Breast epithelium (tissue), 4 donors: ENCODE data around the gene PCMT1. TPM values are rescaled to one million over a fixed set of nuclear protein-coding genes. Genes with fewer than 3 reads are reported as not detected.

Source experiments
- DNase-seq, 2 donors: peaks; one replicate each; pipeline ENCODE4 v3.0.0-alpha.2; 2019; ENCODE audit warnings: low spot score in 2 of 2
- H3K27ac ChIP-seq, 2 donors: fragments of 200-600 bp; sonication (generic) in 1 of 2; one replicate each; pipeline ENCODE4 v1.5.1; 2016 to 2019; ENCODE audit warnings: mild to moderate bottlenecking in 1 of 2
- H3K27me3 ChIP-seq, 2 donors: fragments of 200-600 bp; sonication (generic) in 1 of 2; one replicate each; pipeline versions ENCODE4 v1.5.1 to v1.6.0; 2017 to 2019; ENCODE audit warnings: control low read depth in 1 of 2, mild to moderate bottlenecking in 1 of 2
- H3K36me3 ChIP-seq: fragments of 200-600 bp; one replicate; pipeline ENCODE4 v1.5.1; 2019
- H3K4me1 ChIP-seq, 2 donors: fragments of 200-600 bp; sonication (generic); one replicate each; pipeline ENCODE4 v1.5.1; 2016 to 2019; ENCODE audit warnings: control low read depth in 1 of 2
- H3K4me3 ChIP-seq, 3 donors: fragments of 200-600 bp; sonication (generic); 1 replicate in 2 of 3; 2 replicates in 1 of 3; pipeline ENCODE4 v1.5.1; 2016 to 2019; ENCODE audit warnings: mild to moderate bottlenecking in 3 of 3, moderate library complexity in 2 of 3
- H3K9me3 ChIP-seq, 2 donors: fragments of 200-600 bp; sonication (generic) in 1 of 2; one replicate each; pipeline ENCODE4 v1.5.1; 2016 to 2019; ENCODE audit warnings: control low read depth in 1 of 2
- CTCF ChIP-seq, 3 donors: fragments of 450-650 bp; IDR thresholded peaks; one replicate each; pipeline ENCODE4 v1.5.1; 2016 to 2017; ENCODE audit warnings: antibody characterized with exemption in 3 of 3, mild to moderate bottlenecking in 3 of 3, moderate library complexity in 3 of 3
- POLR2A ChIP-seq: fragments of 450-650 bp; IDR thresholded peaks from one replicate; pipeline ENCODE4 v1.6.1; 2016; ENCODE audit warnings: antibody characterized with exemption, mild to moderate bottlenecking, moderate library complexity
- POLR2AphosphoS5 ChIP-seq, 3 donors: sonication (generic); formaldehyde crosslinking; IDR thresholded peaks; one replicate each; pipeline ENCODE4 v1.6.1; 2017; ENCODE audit warnings: antibody characterized with exemption in 3 of 3
- intact Hi-C: fragments of 100-400 bp; cut with DNase I; formaldehyde crosslinking; loops from one replicate; pipeline ENCODE4 v1.15.1; 2023; ENCODE audit warnings: low total_unique reads
- total RNA-seq, 3 donors: library from RNA; depleted of rRNA; stranded (reverse); fragments of >200 nt; gene quantifications; one replicate each; pipeline ENCODE4 v1.1.0, GENCODE V29; 2016

The PCMT1 gene
- total RNA-seq, 3 donors from 2014 or later = 111 to 148 (median 121) TPM

- H3K36me3 ChIP-seq = no peaks in the 10 kb centered on the region
- H3K4me1 ChIP-seq = no peaks in the 10 kb centered on the region
- peak overlapping the region; percentile 87 to 95 (median 94) for H3K4me3 ChIP-seq
- TF ChIP-seq POLR2AphosphoS5 (IDR thresholded peaks at IDR 0.05) (no peak), POLR2A (no peak), CTCF (IDR thresholded peaks at IDR 0.05) (no peak)
- intact Hi-C loops = no loop called here
- H3K9me3 ChIP-seq = no peaks in the 10 kb centered on the region
- no peaks in the 10 kb centered on the region for H3K27me3 ChIP-seq
- DNase-seq = no peak
- H3K27ac ChIP-seq = peak overlapping the region; percentile 99 to 100
These were observed 32.3 kb upstream of the PCMT1 start for GRCh38 chr6:149717255-149717587.

GRCh38 chr6:149717588-149718458 is 31.7 kb upstream of the PCMT1 start, which contains the start of gene LATS1:
Gene LATS1, minus strand, starts transcription at chr6:149718101. Its CDS starts 15,975 bp downstream, at chr6:149702126.
- Histone ChIP-seq H3K4me1 (no peaks in the 10 kb centered on the region), H3K4me3 (peak within 1 kb of the TSS; percentile 87 to 95 (median 94)), H3K27ac (peak within 1 kb of the TSS; percentile 99 to 100), H3K9me3 (no peaks in the 10 kb centered on the region), H3K27me3 (no peaks in the 10 kb centered on the region), H3K36me3 (no peaks in the 10 kb centered on the region)
- peak; percentile 84 to 92 for DNase-seq
- peak; percentile 55 to 83 (median 79) for TF ChIP-seq POLR2AphosphoS5 (IDR thresholded peaks at IDR 0.05)
- no peak for TF ChIP-seq CTCF (IDR thresholded peaks at IDR 0.05)
- peak; percentile 69 for TF ChIP-seq POLR2A
- intact Hi-C loops = loop anchor here (2.0 kb wide), 1 partner anchor 289 kb away; no protein-coding TSS in a partner anchor

- Histone ChIP-seq H3K27ac (no peak overlapping the region), H3K4me3 (no peak overlapping the region), H3K4me1 (no peaks in the 10 kb centered on the region), H3K36me3 (no peaks in the 10 kb centered on the region), H3K27me3 (no peaks in the 10 kb centered on the region), H3K9me3 (no peaks in the 10 kb centered on the region)
- TF ChIP-seq POLR2AphosphoS5 (IDR thresholded peaks at IDR 0.05) (no peak), CTCF (IDR thresholded peaks at IDR 0.05) (no peak), POLR2A (no peak)
- intact Hi-C loops = loop anchor here (2.0 kb wide), 1 partner anchor 287 kb away; no protein-coding TSS in a partner anchor
- DNase-seq = no peak
These were observed 30.0 kb upstream of the PCMT1 start for GRCh38 chr6:149719531-149719930.

GRCh38 chr6:149723262-149723661 is 26.3 kb upstream of the PCMT1 start:
- DNase-seq = no peak
- Histone ChIP-seq H3K27ac (no peak overlapping the region), H3K4me3 (no peak overlapping the region), H3K9me3 (no peaks in the 10 kb centered on the region), H3K27me3 (no peaks in the 10 kb centered on the region), H3K36me3 (peaks cover 4% of the 10 kb centered on the region), H3K4me1 (no peaks in the 10 kb centered on the region)
- TF ChIP-seq POLR2AphosphoS5 (IDR thresholded peaks at IDR 0.05) = no peak
- no peak for TF ChIP-seq POLR2A
- no peak for TF ChIP-seq CTCF (IDR thresholded peaks at IDR 0.05)
- intact Hi-C loops = no loop called here

- Histone ChIP-seq H3K4me3 (no peak overlapping the region), H3K36me3 (peaks cover 4% of the 10 kb centered on the region), H3K27ac (no peak overlapping the region), H3K4me1 (no peaks in the 10 kb centered on the region), H3K27me3 (no peaks in the 10 kb centered on the region), H3K9me3 (no peaks in the 10 kb centered on the region)
- no peak for DNase-seq
- intact Hi-C loops = no loop called here
- TF ChIP-seq CTCF (IDR thresholded peaks at IDR 0.05) (peak in 2 of 3 donors; percentile 51 to 53), POLR2A (no peak), POLR2AphosphoS5 (IDR thresholded peaks at IDR 0.05) (no peak)
These were observed 25.6 kb upstream of the PCMT1 start for GRCh38 chr6:149723771-149724417.
